Measurements from ENCODE around the gene TTC7B. TPM values are rescaled to one million over a fixed set of nuclear protein-coding genes. Genes with fewer than 3 reads are reported as not detected.

The TTC7B gene
- total RNA-seq, 1 experiment from 2014 or later: 70.6 TPM

DNA sequence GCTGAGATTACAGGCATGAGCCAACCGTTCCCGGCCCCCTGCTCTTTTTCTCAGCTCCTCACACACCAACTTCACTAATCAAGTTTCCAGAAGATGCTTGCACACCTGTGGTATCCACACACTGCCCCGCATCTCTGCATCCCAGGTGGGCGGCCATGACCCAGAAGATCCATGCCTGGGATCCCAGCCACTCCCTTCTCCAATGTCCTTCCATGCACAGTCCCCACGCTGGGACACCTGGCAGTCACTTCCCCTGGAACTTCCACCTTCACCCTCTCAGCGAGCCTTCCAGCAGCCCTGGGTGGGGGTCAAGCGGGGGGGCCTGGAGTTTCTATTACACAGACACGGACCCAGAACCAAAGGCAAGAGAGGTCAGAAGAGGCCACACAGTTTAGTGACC lies 311.6 kb downstream of the TTC7B start:
- TF ChIP-seq ATF3 (IDR thresholded peaks at IDR 0.05) (no peak), CBX3 (IDR thresholded peaks at IDR 0.05; ENCODE audit: low read depth) (no peak), ZNF274 (IDR thresholded peaks at IDR 0.05; ENCODE audit: low read depth, low read length) (no peak)
- TF ChIP-seq, protein P1, sequence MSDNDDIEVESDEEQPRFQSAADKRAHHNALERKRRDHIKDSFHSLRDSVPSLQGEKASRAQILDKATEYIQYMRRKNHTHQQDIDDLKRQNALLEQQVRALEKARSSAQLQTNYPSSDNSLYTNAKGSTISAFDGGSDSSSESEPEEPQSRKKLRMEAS (IDR thresholded peaks at IDR 0.05): no peak
- no peaks in the 10 kb centered on the region for H3K79me2 ChIP-seq (ENCODE audit: insufficient read depth, low read length)
- ChIA-PET RAD21 (ENCODE audit: low non-redundant PET in 1 of 2, low total read pairs in 2 of 2, uncharacterized antibody in 2 of 2, unreplicated experiment in 2 of 2) (no interaction called here), CTCF (no interaction called here), POLR2A (no interaction called here)
- no peaks in the 10 kb centered on the region for H3K36me3 ChIP-seq (ENCODE audit: control insufficient read depth in 1 of 2, insufficient read depth in 2 of 2, low read length in 2 of 2)
- H3K4me3 ChIP-seq (replicated peaks in 1 of 2; ENCODE audit: low read depth in 1 of 2, low read length in 2 of 2): no peak overlapping the region
- ATAC-seq (no peak), DNase-seq (ENCODE audit: low read depth, low spot score) (no peak)
- H3K9me2 ChIP-seq (ENCODE audit: insufficient read depth): no peaks in the 10 kb centered on the region
- no peak overlapping the region for H3K4me2 ChIP-seq (ENCODE audit: low read length)
- intact Hi-C loops (cut with micrococcal nuclease): no loop called here
- BruUV-seq (replicated peaks): no TSS peak
- H2AFZ ChIP-seq (ENCODE audit: low read depth, low read length, poor library complexity, severe bottlenecking): no peak overlapping the region
- no peak overlapping the region for H3K9ac ChIP-seq (ENCODE audit: low read length)
- H4K20me1 ChIP-seq (ENCODE audit: insufficient read depth): no peaks in the 10 kb centered on the region
- H3K9me3 ChIP-seq (ENCODE audit: control insufficient read depth in 1 of 2, insufficient read depth in 1 of 2, low read depth in 1 of 2, low read length in 2 of 2): no peaks in the 10 kb centered on the region
- no peak overlapping the region for H3K27ac ChIP-seq (ENCODE audit: low read depth, low read length)
- H3K4me1 ChIP-seq (ENCODE audit: control insufficient read depth in 1 of 2, insufficient read depth in 2 of 2, low read length in 2 of 2): peaks cover 26 to 32% of the 10 kb centered on the region in 2 experiments
- no peaks in the 10 kb centered on the region for H3K27me3 ChIP-seq (ENCODE audit: insufficient read depth, low read length)

DNA sequence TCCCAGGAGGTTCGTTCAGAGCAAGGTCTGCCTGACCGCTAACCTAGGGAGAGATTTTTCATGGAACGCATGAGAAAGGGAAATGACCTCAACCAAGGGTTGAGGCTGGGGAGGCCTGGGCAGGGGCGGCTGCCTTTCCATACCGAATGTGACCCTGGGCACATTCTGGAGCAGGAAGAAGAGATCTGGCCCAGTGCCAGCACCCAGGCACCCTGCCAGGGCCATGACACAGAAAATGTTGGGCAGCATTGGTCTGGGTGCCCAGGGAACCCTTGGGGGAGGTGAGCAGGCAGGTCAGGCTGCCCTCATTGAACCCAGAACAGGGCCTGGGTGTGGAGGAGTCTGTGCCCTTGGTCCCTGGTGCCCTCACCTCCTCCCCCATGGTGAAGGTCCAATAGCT lies 312.6 kb downstream of the TTC7B start:
- H4K20me1 ChIP-seq (ENCODE audit: insufficient read depth): no peaks in the 10 kb centered on the region
- peaks cover 15 to 21% of the 10 kb centered on the region in 2 experiments for H3K4me1 ChIP-seq (ENCODE audit: control insufficient read depth in 1 of 2, insufficient read depth in 2 of 2, low read length in 2 of 2)
- TF ChIP-seq YY1 (IDR thresholded peaks at IDR 0.05; ENCODE audit: extremely low read depth, insufficient replicate concordance, low read depth, low read length) (no peak), POLR2A (IDR thresholded peaks at IDR 0.05; ENCODE audit: borderline replicate concordance, extremely low read depth, insufficient read depth, insufficient read length) (no peak), CEBPB (IDR thresholded peaks at IDR 0.05; ENCODE audit: low read depth) (no peak), CBX3 (IDR thresholded peaks at IDR 0.05; ENCODE audit: low read depth) (no peak), FOSL1 (IDR thresholded peaks at IDR 0.05; ENCODE audit: low read depth) (no peak), EZH2 (IDR thresholded peaks at IDR 0.05) (no peak), ZNF274 (IDR thresholded peaks at IDR 0.05; ENCODE audit: low read depth, low read length) (no peak), JUND (IDR thresholded peaks at IDR 0.05) (no peak), ELF1 (IDR thresholded peaks at IDR 0.05; ENCODE audit: borderline replicate concordance, low read depth) (no peak), CTCF (IDR thresholded peaks at IDR 0.05 in 2 of 3, conservative IDR thresholded peaks at IDR 0.05 in 1 of 3; ENCODE audit: borderline replicate concordance in 1 of 3, insufficient read depth in 1 of 3, low read depth in 2 of 3, low read length in 2 of 3) (no peak), ATF3 (IDR thresholded peaks at IDR 0.05) (no peak), EZH2phosphoT487 (IDR thresholded peaks at IDR 0.05; ENCODE audit: borderline replicate concordance) (no peak), POLR2AphosphoS5 (IDR thresholded peaks at IDR 0.05; ENCODE audit: low read depth, low read length) (no peak), ZFX (IDR thresholded peaks at IDR 0.05) (no peak), SIN3A (IDR thresholded peaks at IDR 0.05; ENCODE audit: low read depth) (no peak), RAD21 (IDR thresholded peaks at IDR 0.05; ENCODE audit: low read depth) (no peak)
- TF ChIP-seq, protein P1 (IDR thresholded peaks at IDR 0.05): no peak

More for the DNA sequence above, 312.6 kb downstream of the TTC7B start:
- ATAC-seq: no peak
- intact Hi-C loops (cut with micrococcal nuclease): no loop called here
- Histone ChIP-seq H3K27ac (ENCODE audit: low read depth, low read length) (no peak overlapping the region), H3K4me3 (replicated peaks in 1 of 2; ENCODE audit: low read depth in 1 of 2, low read length in 2 of 2) (no peak overlapping the region), H3K36me3 (ENCODE audit: control insufficient read depth in 1 of 2, insufficient read depth in 2 of 2, low read length in 2 of 2) (no peaks in the 10 kb centered on the region), H3K27me3 (ENCODE audit: insufficient read depth, low read length) (no peaks in the 10 kb centered on the region), H3K9me2 (ENCODE audit: insufficient read depth) (no peaks in the 10 kb centered on the region), H3K9ac (ENCODE audit: low read length) (no peak overlapping the region), H3K79me2 (ENCODE audit: insufficient read depth, low read length) (no peaks in the 10 kb centered on the region), H2AFZ (ENCODE audit: low read depth, low read length, poor library complexity, severe bottlenecking) (no peak overlapping the region), H3K9me3 (ENCODE audit: control insufficient read depth in 1 of 2, insufficient read depth in 1 of 2, low read depth in 1 of 2, low read length in 2 of 2) (no peaks in the 10 kb centered on the region), H3K4me2 (ENCODE audit: low read length) (no peak overlapping the region)
- ChIA-PET RAD21 (ENCODE audit: low non-redundant PET in 1 of 2, low total read pairs in 2 of 2, uncharacterized antibody in 2 of 2, unreplicated experiment in 2 of 2) (no interaction called here), POLR2A (no interaction called here), CTCF (no interaction called here)
- DNase-seq (ENCODE audit: low read depth, low spot score): no peak
- BruUV-seq (replicated peaks): no TSS peak
